IMR-90 (cell line): ENCODE results near the gene EIF3M. TPM values are rescaled to one million over a fixed set of nuclear protein-coding genes. Genes with fewer than 3 reads are reported as not detected.

Experiments
- ATAC-seq: fragments of 200-7000 bp; cut with Tn5 transposase; 2 replicates; pipeline ENCODE4 v1.9.1; 2020; ENCODE audit warnings: low read depth, mild to moderate bottlenecking, moderate library complexity
- BruUV-seq: library from RNA; stranded (reverse); fragments of 400-500 nt; replicated peaks from 2 replicates; lab custom pipeline; 2021; lab: Mats Ljungman, UMichigan
- CTCF ChIA-PET: fragments of 300-600 bp; formaldehyde crosslinking; extraction: SDS; loops from one replicate; lab custom pipeline; 2021; ENCODE audit warnings: antibody characterized with exemption; lab: Yijun Ruan, JAX
- POLR2A ChIA-PET: fragments of 300-600 bp; sonication (Branson Sonifier 250); formaldehyde crosslinking; loops from one replicate; lab custom pipeline; 2022; ENCODE audit warnings: antibody characterized with exemption; ENCODE audit not compliant: unreplicated experiment; lab: Charles Lee
- DNase-seq: peaks from one replicate; pipeline ENCODE4 v3.0.0; 2013
- H2AFZ ChIP-seq: replicated peaks from 2 replicates; pipeline ENCODE3; 2013; ENCODE audit warnings: low read length, mild to moderate bottlenecking; ENCODE audit not compliant: poor library complexity
- H2AK5ac ChIP-seq: 2 replicates; pipeline ENCODE4 v1.6.1; 2013; ENCODE audit warnings: low read depth, low read length, inconsistent platforms
- H2AK9ac ChIP-seq: replicated peaks from 2 replicates; pipeline ENCODE3; 2013; ENCODE audit warnings: mild to moderate bottlenecking, low read depth, low read length, moderate library complexity; ENCODE audit not compliant: poor library complexity
- H2BK120ac ChIP-seq: 2 replicates; pipeline ENCODE4 v1.6.1; 2013; ENCODE audit warnings: low read depth, low read length, inconsistent platforms
- H2BK15ac ChIP-seq: 3 replicates; pipeline ENCODE4 v1.6.1; 2013; ENCODE audit warnings: low read depth, low read length, inconsistent platforms
- H2BK20ac ChIP-seq: 2 replicates; pipeline ENCODE4 v1.6.1; 2013; ENCODE audit warnings: low read depth, mild to moderate bottlenecking, inconsistent platforms, low read length, moderate library complexity
- H2BK5ac ChIP-seq: 2 replicates; pipeline ENCODE4 v1.6.1; 2013; ENCODE audit warnings: mild to moderate bottlenecking, low read depth, low read length, inconsistent platforms; ENCODE audit not compliant: poor library complexity, severe bottlenecking
- H3K14ac ChIP-seq: replicated peaks from 2 replicates; pipeline ENCODE4 v1.6.1; 2013; ENCODE audit warnings: low read depth, low read length, inconsistent platforms
- H3K18ac ChIP-seq: 2 replicates; pipeline ENCODE4 v1.6.1; 2013; ENCODE audit warnings: low read depth, low read length, control low read depth
- H3K23ac ChIP-seq: 2 replicates; pipeline ENCODE4 v1.6.1; 2013; ENCODE audit warnings: low read depth, low read length, inconsistent platforms
- H3K27ac ChIP-seq: 2 replicates; pipeline ENCODE4 v1.5.1; 2013; ENCODE audit warnings: mild to moderate bottlenecking, control low read depth, low read length; ENCODE audit not compliant: insufficient read depth
- H3K27me3 ChIP-seq: 2 replicates; pipeline ENCODE4 v1.6.1; 2013; ENCODE audit warnings: low read length; ENCODE audit not compliant: control insufficient read depth, insufficient read depth
- H3K36me3 ChIP-seq: 2 replicates; pipeline ENCODE4 v1.6.1; 2013; ENCODE audit warnings: low read length, mixed read lengths; ENCODE audit not compliant: control insufficient read depth, insufficient read depth
- H3K4ac ChIP-seq: 2 replicates; pipeline ENCODE4 v1.6.1; 2013; ENCODE audit warnings: low read depth, low read length, inconsistent platforms
- H3K4me1 ChIP-seq: 2 replicates; pipeline ENCODE4 v1.6.1; 2013; ENCODE audit warnings: low read length, mixed read lengths; ENCODE audit not compliant: control insufficient read depth, insufficient read depth
- H3K4me2 ChIP-seq: 2 replicates; pipeline ENCODE4 v1.6.1; 2013; ENCODE audit warnings: low read depth, mild to moderate bottlenecking, control low read depth, low read length, moderate library complexity
- H3K4me3 ChIP-seq: 2 replicates; pipeline ENCODE4 v1.5.1; 2013; ENCODE audit warnings: low read depth, mild to moderate bottlenecking, control low read depth, low read length, moderate library complexity; ENCODE audit not compliant: insufficient read depth
- H3K56ac ChIP-seq: 2 replicates; pipeline ENCODE4 v1.6.1; 2013; ENCODE audit warnings: low read length, inconsistent platforms; ENCODE audit not compliant: insufficient read depth; ENCODE audit errors: extremely low read depth
- H3K79me1 ChIP-seq, 2 experiments: 2 replicates each; pipeline ENCODE4 v1.6.1; 2013; ENCODE audit warnings: low read length in 2 of 2, inconsistent platforms in 1 of 2, low read depth in 1 of 2
- H3K9ac ChIP-seq: 2 replicates; pipeline ENCODE4 v1.6.1; 2013; ENCODE audit warnings: low read depth, low read length, control low read depth
- H3K9me1 ChIP-seq: 2 replicates; pipeline ENCODE4 v1.6.1; 2013; ENCODE audit warnings: low read length, inconsistent platforms; ENCODE audit not compliant: insufficient read depth
- H3K9me3 ChIP-seq: 2 replicates; pipeline ENCODE4 v1.6.1; 2013; ENCODE audit warnings: low read length; ENCODE audit not compliant: control insufficient read depth, insufficient read depth
- H4K20me1 ChIP-seq: 2 replicates; pipeline ENCODE4 v1.6.1; 2013; ENCODE audit warnings: low read length, inconsistent platforms; ENCODE audit not compliant: insufficient read depth
- H4K5ac ChIP-seq: 2 replicates; pipeline ENCODE4 v1.6.1; 2013; ENCODE audit warnings: mild to moderate bottlenecking, low read depth, low read length, control low read depth
- H4K8ac ChIP-seq, 2 experiments: 2 replicates each; pipeline ENCODE4 v1.6.1; 2013; ENCODE audit warnings: low read depth in 2 of 2, low read length in 2 of 2, control low read depth in 1 of 2, inconsistent platforms in 1 of 2
- H4K91ac ChIP-seq: 2 replicates; pipeline ENCODE4 v1.6.1; 2013; ENCODE audit warnings: low read depth, low read length, inconsistent platforms; ENCODE audit not compliant: insufficient read depth
- CEBPB ChIP-seq: IDR thresholded peaks from 2 replicates; pipeline ENCODE4 v1.6.1; 2012; ENCODE audit warnings: low read depth, low read length, improper control_type of control experiment
- CTCF ChIP-seq: conservative IDR thresholded peaks from 2 replicates; pipeline ENCODE4 v1.5.1; 2012; ENCODE audit warnings: mild to moderate bottlenecking, low read depth, low read length, improper control_type of control experiment
- WGBS, 2 experiments: methylation state at CpG; one replicate each; pipeline versions ENCODE4 v1.1.5 to v1.1.7; 2013; ENCODE audit warnings: missing lambda C conversion rate in 2 of 2; ENCODE audit not compliant: insufficient read length in 1 of 2; ENCODE audit errors: extremely low coverage in 2 of 2; 5-methylcytosine and 5-hydroxymethylcytosine counted together
- dilution Hi-C: fragments of 300-500 bp; cut with HindIII; formaldehyde crosslinking; loops from one replicate; pipeline ENCODE4 v1.14.3; 2018; ENCODE audit warnings: low sequenced_read_pairs; ENCODE audit not compliant: unreplicated experiment
- in situ Hi-C: fragments of 300-500 bp; cut with MboI; formaldehyde crosslinking; loops from 3 replicates; pipeline ENCODE4 v1.14.3; 2019; ENCODE audit warnings: low sequenced_read_pairs, inconsistent platforms, mixed read lengths
- intact Hi-C: fragments of 100-400 bp; cut with micrococcal nuclease; formaldehyde crosslinking; loops from 2 replicates; pipeline ENCODE4 v1.10.0; 2022
- polyA plus RNA-seq, 3 experiments: library from polyadenylated mRNA; depleted of rRNA; stranded (reverse); fragments of >200 nt; gene quantifications; 2 replicates each; pipeline ENCODE4 v1.2.3, GENCODE V29; 2012; ENCODE audit warnings: low replicate concordance in 1 of 3
- total RNA-seq: library from RNA; depleted of rRNA; stranded (reverse); fragments of >200 nt; gene quantifications from 2 replicates; pipeline ENCODE4 v1.2.3, GENCODE V29; 2012

Gene EIF3M
- total and polyA plus RNA-seq, 2 of the 4 experiments (the other 2 are of a cell fraction) = 376 to 466 TPM

DNA sequence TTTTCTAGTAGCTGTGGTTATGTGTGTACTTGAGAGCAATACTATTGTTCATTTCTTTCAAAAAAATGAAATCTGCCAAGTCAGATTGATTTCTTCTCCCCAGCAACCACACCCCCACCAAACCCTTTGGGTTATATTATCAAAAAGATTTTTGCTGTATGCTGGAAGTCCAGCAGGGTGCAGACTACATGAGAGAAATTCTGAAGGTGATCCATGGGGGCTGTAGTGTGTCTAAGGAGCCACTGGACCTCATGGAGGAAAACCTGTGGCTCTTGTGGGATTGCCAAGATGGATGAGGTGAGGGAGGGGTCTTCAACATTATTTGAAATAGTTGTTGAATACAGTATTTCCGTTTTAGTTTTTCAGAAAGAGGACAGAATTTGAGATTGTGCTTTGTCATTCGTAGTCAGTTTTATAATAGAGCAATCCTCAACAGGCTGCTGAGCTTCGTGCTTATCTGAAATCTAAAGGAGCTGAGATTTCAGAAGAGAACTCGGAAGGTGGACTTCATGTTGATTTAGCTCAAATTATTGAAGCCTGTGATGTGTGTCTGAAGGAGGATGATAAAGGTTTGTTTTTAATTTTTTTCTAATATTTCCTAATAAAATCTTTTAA, 3.1 kb downstream of the EIF3M start:
- Histone ChIP-seq H3K9me3 (no peaks in the 10 kb centered on the region), H3K23ac (no peak overlapping the region), H2BK120ac (no peak overlapping the region), H3K9me1 (0 out of 2 replicates have a peak, but pooled peaks cover 2% of the 10 kb centered on the region), H3K4me1 (no peaks in the 10 kb centered on the region), H3K27me3 (no peaks in the 10 kb centered on the region), H4K5ac (no peak overlapping the region), H3K27ac (no peak overlapping the region), H3K4me2 (no peak overlapping the region), H2BK5ac (no peak overlapping the region), H3K56ac (no peak overlapping the region), H4K91ac (no peak overlapping the region), H2AK5ac (no peak overlapping the region), H4K20me1 (peaks cover 35% of the 10 kb centered on the region), H4K8ac (no peak overlapping the region), H2BK20ac (no peak overlapping the region), H3K79me1 (peaks cover 18 to 29% of the 10 kb centered on the region in 2 experiments), H3K9ac (no peak overlapping the region), H3K36me3 (peaks cover 20% of the 10 kb centered on the region), H2AK9ac (no peak overlapping the region), H3K4me3 (no peak overlapping the region), H3K18ac (no peak overlapping the region), H2BK15ac (no peak overlapping the region), H3K4ac (no peak overlapping the region), H3K14ac (no peak overlapping the region), H2AFZ (no peak overlapping the region)
- dilution Hi-C loops (no loop called here), intact Hi-C loops (loop anchor here (10.0 kb wide), 1 partner anchor 262 kb away; no protein-coding TSS in a partner anchor), in situ Hi-C loops (loop anchor here (25.0 kb wide), 2 partner anchors 476 to 499 kb away; partner anchors contain the start of gene RCN1)
- ChIA-PET POLR2A (interaction anchor here (0.6 kb wide), 1 partner anchor 331 kb away, joined by 3 read pairs; no protein-coding TSS in a partner anchor), CTCF (no interaction called here)
- peak; percentile 22; the same call in 1 of the 2 replicates for TF ChIP-seq CTCF
- TF ChIP-seq CEBPB = no peak
- WGBS, 2 experiments = 100% methylated on average over 1 of the region's 4 CpGs; no CpG with 5 or more reads in 1 of the 2 experiments
- peak; percentile 24 for DNase-seq
- BruUV-seq = no TSS peak
- ATAC-seq = no peak
